ENCODE measurements around the gene SFXN5.

SFXN5 gene

GRCh38 chr2:73043929-73044832 lies 27.3 kb downstream of the SFXN5 start:
- no peaks in the 10 kb centered on the region for H3K27me3 Mint-ChIP-seq
- H3K27ac Mint-ChIP-seq, result no peak overlapping the region
- no peak overlapping the region for H3K4me3 Mint-ChIP-seq
- no peaks in the 10 kb centered on the region for H3K9me3 Mint-ChIP-seq
- H3K4me1 Mint-ChIP-seq, result no peaks in the 10 kb centered on the region
- H3K36me3 Mint-ChIP-seq, result no peaks in the 10 kb centered on the region

DNA sequence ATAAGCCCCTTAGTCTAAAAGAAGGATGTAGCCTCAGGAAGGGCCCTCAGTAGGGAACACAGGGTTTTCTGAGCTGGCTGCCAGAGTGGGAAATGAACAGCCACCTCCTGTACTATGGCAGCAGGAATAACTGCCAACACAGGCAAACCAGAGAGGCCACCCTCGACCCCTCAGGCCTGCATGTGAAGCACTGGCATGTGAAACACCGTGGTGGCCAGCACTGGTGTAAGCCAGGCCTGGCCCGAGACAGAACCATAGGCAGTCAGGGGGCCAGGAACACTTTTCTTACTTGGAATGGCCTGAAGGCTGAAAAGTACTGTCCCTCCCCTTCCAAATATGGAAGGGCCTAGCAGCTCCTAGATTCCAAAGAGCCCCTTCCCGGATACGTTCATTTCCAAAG lies 28.2 kb downstream of the SFXN5 start:
- H3K4me1 Mint-ChIP-seq, result no peaks in the 10 kb centered on the region
- H3K27ac Mint-ChIP-seq, result no peak overlapping the region
- H3K4me3 Mint-ChIP-seq, result no peak overlapping the region
- H3K27me3 Mint-ChIP-seq, result no peaks in the 10 kb centered on the region
- no peaks in the 10 kb centered on the region for H3K9me3 Mint-ChIP-seq
- H3K36me3 Mint-ChIP-seq, result no peaks in the 10 kb centered on the region

DNA sequence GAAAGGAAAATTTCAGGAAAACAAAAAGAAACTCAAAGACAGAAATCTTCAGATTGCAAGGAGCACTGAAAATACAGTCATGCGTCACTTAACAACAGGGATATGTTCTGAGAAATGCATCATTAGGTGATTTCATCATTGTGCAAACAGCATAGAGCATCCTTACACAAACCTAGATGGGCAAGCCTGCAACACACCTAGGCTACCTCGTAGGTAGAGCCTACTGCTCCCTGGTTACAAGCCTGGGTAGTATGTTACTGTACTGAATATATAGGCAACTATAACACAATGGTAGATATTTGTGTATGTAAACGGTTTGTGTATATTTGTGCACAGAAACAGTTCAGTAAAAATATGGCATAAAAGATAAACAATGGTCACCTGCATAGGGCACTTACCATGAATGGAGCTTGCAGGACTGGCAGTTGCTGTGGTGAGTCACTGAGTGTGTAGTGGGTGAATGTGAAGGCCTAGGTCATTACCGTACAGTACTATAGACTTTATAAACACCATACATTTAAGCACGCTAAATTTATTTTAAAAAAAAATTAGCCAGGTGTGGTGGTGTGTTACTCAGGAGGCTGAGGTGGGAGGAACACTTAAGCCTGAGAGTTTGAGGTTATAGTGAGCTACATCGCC lies 33.4 kb downstream of the SFXN5 start:
- Mint-ChIP-seq H3K4me3 (no peak overlapping the region), H3K9me3 (no peaks in the 10 kb centered on the region), H3K4me1 (no peaks in the 10 kb centered on the region), H3K27me3 (no peaks in the 10 kb centered on the region), H3K27ac (no peak overlapping the region), H3K36me3 (no peaks in the 10 kb centered on the region)

- no peaks in the 10 kb centered on the region for H3K9me3 Mint-ChIP-seq
- no peaks in the 10 kb centered on the region for H3K36me3 Mint-ChIP-seq
- no peaks in the 10 kb centered on the region for H3K27me3 Mint-ChIP-seq
- no peaks in the 10 kb centered on the region for H3K4me1 Mint-ChIP-seq
- no peak overlapping the region for H3K27ac Mint-ChIP-seq
- no peak overlapping the region for H3K4me3 Mint-ChIP-seq
Observed at GRCh38 chr2:73036766-73037165, 34.7 kb downstream of the SFXN5 start.

DNA sequence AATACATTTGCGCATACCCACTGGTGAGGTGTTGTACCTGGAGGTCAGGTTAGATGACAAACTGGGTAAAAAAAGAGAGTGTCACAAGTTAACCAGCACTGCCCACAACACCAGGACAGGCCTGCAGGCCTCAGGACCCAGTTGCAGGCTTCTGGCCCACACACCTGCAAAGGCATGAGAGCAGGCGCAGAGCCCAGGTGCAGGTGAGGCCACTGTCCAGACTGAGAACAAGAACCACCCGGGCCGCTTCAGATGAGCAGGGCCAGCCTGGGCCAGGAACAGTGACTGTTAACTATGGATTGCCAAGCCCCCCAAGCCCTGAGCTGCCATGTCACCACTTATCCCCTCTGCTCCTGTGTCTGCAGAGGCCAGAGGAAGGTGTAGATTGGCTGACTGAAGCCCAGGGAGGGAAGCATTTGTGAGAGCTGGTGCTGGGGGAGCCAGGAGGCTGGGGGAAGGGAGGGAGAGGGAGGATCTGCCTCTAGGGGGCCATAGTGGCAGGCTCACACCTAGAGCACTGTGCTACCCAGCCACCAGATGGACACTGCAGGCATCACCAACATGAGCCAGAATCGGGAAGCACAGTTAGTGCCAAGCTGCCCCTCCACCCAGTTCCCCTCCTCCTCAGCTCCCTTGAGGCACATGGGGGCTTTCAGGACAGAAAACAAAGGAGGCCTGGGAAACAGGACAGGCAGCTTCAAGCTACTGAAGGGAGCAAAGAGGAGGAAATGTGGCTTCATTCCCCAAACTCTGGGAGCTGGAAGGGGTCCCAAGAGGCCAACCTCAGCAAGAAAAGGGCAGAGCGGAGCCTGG lies 35.4 kb downstream of the SFXN5 start:
- Mint-ChIP-seq H3K36me3 (no peaks in the 10 kb centered on the region), H3K27ac (no peak overlapping the region), H3K4me3 (no peak overlapping the region), H3K27me3 (no peaks in the 10 kb centered on the region), H3K4me1 (no peaks in the 10 kb centered on the region), H3K9me3 (no peaks in the 10 kb centered on the region)

- H3K36me3 Mint-ChIP-seq, result no peaks in the 10 kb centered on the region
- no peak overlapping the region for H3K27ac Mint-ChIP-seq
- no peaks in the 10 kb centered on the region for H3K27me3 Mint-ChIP-seq
- H3K9me3 Mint-ChIP-seq, result no peaks in the 10 kb centered on the region
- H3K4me3 Mint-ChIP-seq, result no peak overlapping the region
- no peaks in the 10 kb centered on the region for H3K4me1 Mint-ChIP-seq
Observed at GRCh38 chr2:73034661-73035375, 36.7 kb downstream of the SFXN5 start.

DNA sequence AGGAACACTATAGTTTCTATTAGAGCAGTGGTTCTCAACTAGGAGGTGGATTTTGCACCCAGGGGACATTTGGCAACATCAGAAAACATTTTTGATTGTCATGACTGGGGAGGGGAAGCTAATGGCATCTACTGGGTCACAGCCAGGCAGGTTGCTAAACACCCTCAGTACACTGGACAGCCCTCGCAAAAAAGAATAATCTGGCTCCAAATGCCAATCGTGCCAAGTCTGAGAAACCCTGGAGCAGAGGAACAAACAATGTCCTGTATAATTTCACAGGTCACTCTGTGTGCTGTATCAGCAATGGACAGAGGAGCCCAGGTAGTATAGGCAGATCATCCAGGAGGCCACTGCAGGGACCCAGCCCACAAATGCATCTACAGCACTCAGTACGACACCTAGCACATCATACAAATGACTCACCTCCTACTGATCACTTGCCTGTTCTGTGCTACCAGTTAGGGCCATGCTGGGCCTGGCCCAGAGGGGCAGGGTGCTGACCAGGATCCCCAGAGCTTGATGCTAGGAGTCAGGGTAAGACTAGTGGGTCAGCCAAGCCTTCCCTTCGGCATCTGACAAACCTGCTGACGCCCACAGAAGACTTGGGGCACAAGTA lies 37.6 kb downstream of the SFXN5 start:
- Mint-ChIP-seq H3K27ac (no peak overlapping the region), H3K36me3 (no peaks in the 10 kb centered on the region), H3K4me1 (no peaks in the 10 kb centered on the region), H3K4me3 (no peak overlapping the region), H3K27me3 (no peaks in the 10 kb centered on the region), H3K9me3 (no peaks in the 10 kb centered on the region)

DNA sequence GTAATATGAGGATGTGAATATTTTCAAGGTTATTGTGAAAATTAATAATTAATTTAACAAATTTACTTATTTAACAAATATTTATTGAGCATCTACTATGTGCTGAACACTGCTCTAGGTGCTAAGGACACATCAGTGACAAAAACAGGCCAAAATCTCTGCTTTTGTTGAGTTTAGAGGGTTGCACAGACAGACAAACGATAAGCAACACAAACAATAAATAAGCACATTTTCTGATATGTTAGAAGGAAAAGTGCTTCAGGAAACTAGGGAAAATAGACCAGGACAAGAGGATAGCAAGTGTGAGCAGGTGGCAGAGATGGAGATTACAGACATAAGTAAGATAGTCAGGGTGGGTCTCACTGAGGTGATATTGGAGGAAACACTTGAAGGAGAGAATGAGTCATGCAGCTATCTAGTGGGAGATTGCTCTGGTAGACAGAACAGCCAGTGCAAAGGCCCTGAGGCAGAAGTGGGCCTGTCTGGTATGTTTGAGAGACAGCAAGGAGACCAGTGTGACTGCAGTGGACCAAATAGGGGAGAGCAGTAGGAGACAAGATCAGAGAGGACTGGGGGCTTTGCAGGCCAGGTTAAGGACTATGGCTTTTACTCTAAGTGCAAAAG lies 38.3 kb downstream of the SFXN5 start:
- no peak overlapping the region for H3K27ac Mint-ChIP-seq
- H3K4me1 Mint-ChIP-seq, result no peaks in the 10 kb centered on the region
- no peaks in the 10 kb centered on the region for H3K36me3 Mint-ChIP-seq
- no peaks in the 10 kb centered on the region for H3K27me3 Mint-ChIP-seq
- H3K4me3 Mint-ChIP-seq, result no peak overlapping the region
- no peaks in the 10 kb centered on the region for H3K9me3 Mint-ChIP-seq

DNA sequence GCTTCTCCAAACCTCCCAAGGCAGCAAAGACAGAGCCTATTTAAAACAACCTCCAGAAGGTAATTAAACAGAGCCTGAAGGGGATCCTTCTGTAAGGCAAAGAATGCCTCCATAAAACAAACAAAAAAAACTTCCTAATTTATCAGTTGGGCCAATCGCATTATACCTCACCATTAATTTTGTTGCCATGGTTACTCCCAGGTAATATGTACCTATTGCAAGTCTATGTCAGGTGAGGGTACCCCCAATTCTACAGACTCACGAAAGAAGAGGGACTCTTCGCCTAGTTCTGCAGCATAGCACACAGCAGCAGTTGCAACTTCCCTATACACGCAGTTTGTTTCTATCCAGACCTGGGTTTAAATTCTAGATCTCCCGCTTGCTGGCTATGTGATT lies 38.8 kb downstream of the SFXN5 start:
- no peaks in the 10 kb centered on the region for H3K4me1 Mint-ChIP-seq
- no peak overlapping the region for H3K4me3 Mint-ChIP-seq
- H3K27ac Mint-ChIP-seq, result no peak overlapping the region
- H3K9me3 Mint-ChIP-seq, result no peaks in the 10 kb centered on the region
- no peaks in the 10 kb centered on the region for H3K27me3 Mint-ChIP-seq
- H3K36me3 Mint-ChIP-seq, result no peaks in the 10 kb centered on the region

DNA sequence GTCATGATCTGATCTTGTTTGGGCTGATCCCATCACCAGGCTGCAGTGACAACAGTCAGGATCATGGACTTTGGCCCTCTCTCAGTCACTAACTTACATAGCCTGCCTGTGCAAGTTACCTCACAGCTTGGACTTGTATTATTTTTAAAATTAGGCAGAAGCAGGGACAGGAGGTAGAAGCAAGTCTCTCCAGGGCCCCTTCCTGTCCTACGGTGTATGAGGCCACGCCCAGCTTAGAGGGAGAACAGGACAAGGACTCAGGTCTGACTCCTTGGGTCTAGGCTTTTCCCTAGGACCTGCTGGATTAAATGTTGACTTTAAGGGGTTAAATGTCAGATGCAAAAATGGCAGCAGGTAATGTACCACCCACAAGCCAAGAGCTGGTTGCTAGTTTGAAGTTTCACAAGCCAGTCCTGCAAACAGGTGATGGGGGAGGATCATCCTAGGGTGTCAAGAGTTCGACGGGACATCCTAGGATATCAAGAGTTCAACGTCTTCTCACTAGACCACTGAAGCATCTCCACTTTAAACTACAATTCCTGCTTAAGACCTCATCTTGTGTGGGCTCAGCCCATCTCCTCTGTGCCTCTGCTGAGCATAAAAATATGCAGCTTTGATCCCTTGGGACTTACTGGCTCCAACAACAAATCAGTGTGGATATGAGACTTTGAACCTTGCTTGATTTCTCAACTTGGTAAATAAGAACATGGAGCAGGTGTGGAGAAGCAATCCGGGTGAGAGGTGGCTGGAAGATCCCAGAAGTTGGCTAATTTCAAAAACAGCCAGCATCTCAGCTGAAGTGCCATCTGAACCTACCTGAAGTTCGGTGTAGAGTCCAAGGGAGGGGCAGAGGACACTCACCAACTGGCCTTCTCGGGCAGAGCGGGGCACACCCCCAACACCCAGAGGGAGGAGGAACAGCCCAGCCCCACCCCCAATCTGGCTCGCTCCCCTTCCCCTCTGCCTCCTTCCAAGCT lies 39.5 kb downstream of the SFXN5 start:
- Mint-ChIP-seq H3K27ac (no peak overlapping the region), H3K27me3 (no peaks in the 10 kb centered on the region), H3K4me1 (no peaks in the 10 kb centered on the region), H3K4me3 (no peak overlapping the region), H3K36me3 (no peaks in the 10 kb centered on the region), H3K9me3 (no peaks in the 10 kb centered on the region)

GRCh38 chr2:73031095-73031678 lies 40.3 kb downstream of the SFXN5 start:
- no peaks in the 10 kb centered on the region for H3K9me3 Mint-ChIP-seq
- H3K27ac Mint-ChIP-seq, result no peak overlapping the region
- no peak overlapping the region for H3K4me3 Mint-ChIP-seq
- no peaks in the 10 kb centered on the region for H3K36me3 Mint-ChIP-seq
- no peaks in the 10 kb centered on the region for H3K4me1 Mint-ChIP-seq
- H3K27me3 Mint-ChIP-seq, result no peaks in the 10 kb centered on the region

DNA sequence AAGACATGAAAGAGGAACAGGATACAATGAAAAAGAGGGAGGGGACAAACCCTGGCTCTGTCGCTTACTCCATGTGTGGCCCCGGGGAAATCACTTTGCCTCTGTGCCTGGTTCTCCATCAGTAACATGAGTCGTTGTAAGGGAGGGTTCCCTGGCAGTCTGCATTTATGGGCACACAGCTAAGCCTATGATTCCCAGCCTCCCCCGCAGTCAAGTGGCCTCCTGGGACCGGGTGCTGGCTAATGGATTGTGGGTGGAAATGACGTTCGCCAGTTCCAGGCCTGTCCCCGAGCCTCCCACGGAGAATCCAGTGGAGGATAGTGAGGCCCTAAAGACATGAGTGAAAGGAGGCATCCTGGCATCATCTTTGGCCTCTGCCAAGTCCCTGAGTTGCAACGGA lies 42.7 kb downstream of the SFXN5 start:
- H3K27me3 Mint-ChIP-seq, result no peaks in the 10 kb centered on the region
- H3K27ac Mint-ChIP-seq, result no peak overlapping the region
- no peaks in the 10 kb centered on the region for H3K4me1 Mint-ChIP-seq
- no peaks in the 10 kb centered on the region for H3K9me3 Mint-ChIP-seq
- no peaks in the 10 kb centered on the region for H3K36me3 Mint-ChIP-seq
- H3K4me3 Mint-ChIP-seq, result no peak overlapping the region

DNA sequence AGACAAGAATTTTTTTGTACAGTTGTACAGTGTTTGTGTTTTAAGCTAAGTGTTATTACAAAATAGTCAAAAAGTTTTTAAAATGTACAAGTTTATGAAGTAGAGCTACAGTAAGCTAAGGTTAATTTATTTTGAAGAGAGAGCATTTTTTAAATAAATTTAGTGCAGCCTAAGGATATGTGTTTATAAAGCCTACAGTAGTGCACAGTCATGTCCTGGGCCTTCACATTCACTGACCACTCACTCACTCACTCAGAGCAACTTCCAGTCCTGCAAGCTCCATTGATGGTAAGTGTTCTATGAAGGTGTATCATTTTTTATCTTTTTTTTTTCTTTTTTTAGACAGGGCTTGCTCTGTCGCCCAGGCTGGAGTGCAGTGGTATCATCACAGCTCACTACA lies 44.2 kb downstream of the SFXN5 start:
- Mint-ChIP-seq H3K27ac (no peak overlapping the region), H3K4me1 (no peaks in the 10 kb centered on the region)

More for the DNA sequence above, 44.2 kb downstream of the SFXN5 start:
- Mint-ChIP-seq H3K36me3 (peaks cover 1% of the 10 kb centered on the region), H3K9me3 (no peaks in the 10 kb centered on the region), H3K27me3 (no peaks in the 10 kb centered on the region), H3K4me3 (no peak overlapping the region)
